ENCODE results near the gene MLXIP. TPM values are rescaled to one million over a fixed set of nuclear protein-coding genes. Genes with fewer than 3 reads are reported as not detected.

The MLXIP gene
- total and polyA plus RNA-seq, 9 of the 15 experiments (the other 6 are each of a cell fraction or from before 2014, with no cell fraction given) = 2.2 to 66.3 (median 18.1) TPM

DNA sequence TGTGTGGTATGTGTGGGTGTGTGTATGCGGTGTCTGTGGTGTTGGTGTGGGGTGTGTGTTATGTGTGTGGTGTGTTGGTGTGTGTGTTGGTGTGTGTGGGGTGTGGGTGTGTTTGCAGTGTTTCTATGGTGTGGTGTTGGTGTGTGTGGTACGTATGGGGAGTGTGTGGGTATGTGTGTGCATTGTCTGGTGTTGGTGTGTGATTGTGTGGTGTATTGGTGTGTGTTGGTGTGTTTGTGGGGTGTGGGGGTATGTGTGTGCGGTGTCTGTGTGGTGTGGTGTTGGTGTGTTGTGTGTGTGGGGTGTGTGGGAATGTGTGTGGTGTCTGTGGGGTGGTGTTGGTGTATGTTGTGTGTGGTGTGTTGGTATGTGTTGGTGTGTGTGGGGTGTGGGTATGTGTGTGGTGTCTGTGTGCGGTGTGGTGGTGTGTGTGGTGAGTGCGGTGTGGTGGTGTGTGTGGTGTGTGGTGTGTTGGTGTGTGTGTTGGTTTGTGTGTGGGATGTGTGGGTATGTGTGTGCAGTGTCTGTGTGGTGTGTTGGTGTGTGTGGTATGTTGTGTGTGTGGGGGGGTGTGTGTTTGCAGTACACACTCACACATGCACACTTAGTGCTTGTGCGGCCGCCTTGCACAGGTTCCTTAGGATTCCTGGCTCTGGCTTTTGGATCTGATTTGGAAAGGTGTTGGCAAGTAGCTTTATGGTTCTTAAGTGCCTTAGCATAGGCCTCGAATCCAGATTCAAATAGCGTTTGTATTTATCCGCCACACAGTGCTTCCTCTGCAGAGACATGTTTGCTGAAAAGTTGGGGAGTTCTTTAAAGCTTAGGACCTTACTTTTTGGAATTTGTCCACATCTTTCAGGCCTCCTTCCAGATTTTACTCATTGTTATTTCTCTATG lies 16.4 kb downstream of the MLXIP start:
- DNase-seq (ENCODE audit: extremely low read depth in 1 of 4, low spot score in 3 of 4) = peak in 1 of 4 experiments; percentile 60
- no peak for FAIRE-seq
- Histone ChIP-seq H3K4me3 (no peak overlapping the region), H3K27ac (ENCODE audit: extremely low read depth, low read depth, low read length) (peak overlapping the region; percentile 40), H3K27me3 (ENCODE audit: control insufficient read depth in 2 of 2, insufficient read depth in 2 of 2, low read length in 2 of 2) (no peaks in the 10 kb centered on the region), H4K20me1 (replicated peaks; ENCODE audit: control insufficient read depth, insufficient read depth, low read length) (peaks cover 14% of the 10 kb centered on the region; the same call in 1 of the 2 replicates), H3K79me2 (ENCODE audit: control insufficient read depth, insufficient read depth, low read length) (peaks cover 98% of the 10 kb centered on the region), H2AFZ (ENCODE audit: low read depth, low read length) (no peak overlapping the region), H3K9me1 (ENCODE audit: control insufficient read depth, insufficient read depth, low read length) (peaks cover 16% of the 10 kb centered on the region), H3K9ac (ENCODE audit: insufficient read depth in 1 of 2, low read depth in 2 of 2, low read length in 2 of 2) (peak overlapping the region in 1 of 2 experiments; percentile 63; a peak in 1 of 4 replicates), H3K4me2 (ENCODE audit: insufficient read depth, low read length) (peak overlapping the region; percentile 45), H3K4me1 (replicated peaks in 1 of 2; ENCODE audit: control insufficient read depth in 2 of 2, insufficient read depth in 2 of 2, low read length in 2 of 2) (peaks cover 59 to 76% of the 10 kb centered on the region in 2 experiments), H3K9me3 (replicated peaks; ENCODE audit: control insufficient read depth, insufficient read depth, low read depth, low read length) (no peaks in the 10 kb centered on the region), H3K36me3 (ENCODE audit: control insufficient read depth, insufficient read depth, low read length) (peaks cover 56% of the 10 kb centered on the region)
- ChIA-PET CTCF (ENCODE audit: low intra/inter-chr PET ratio) (no interaction called here), POLR2A (interaction anchor here (0.6 to 4.5 kb wide), 7 partner anchors 8 to 1026 kb away, joined by 3 to 75 read pairs (median 5); no protein-coding TSS in a partner anchor)
- intact Hi-C loops (cut with micrococcal nuclease) = no loop called here
- BruUV-seq (replicated peaks) = no TSS peak
- in situ Hi-C loops (cut with MboI) = no loop called here
- ATAC-seq = no peak
- WGBS (ENCODE audit: insufficient coverage, low coverage, missing lambda C conversion rate) = 61% methylated on average over 7 of the region's 10 CpGs
- no peak for TF ChIP-seq ZNF507 (tag; conservative IDR thresholded peaks at IDR 0.05)
- TF ChIP-seq MECOM (CRISPR knock-in tag; IDR thresholded peaks at IDR 0.05) = 0 out of 2 replicates have a peak, but pooled peaks have one; percentile 29
- TF ChIP-seq, protein P1, sequence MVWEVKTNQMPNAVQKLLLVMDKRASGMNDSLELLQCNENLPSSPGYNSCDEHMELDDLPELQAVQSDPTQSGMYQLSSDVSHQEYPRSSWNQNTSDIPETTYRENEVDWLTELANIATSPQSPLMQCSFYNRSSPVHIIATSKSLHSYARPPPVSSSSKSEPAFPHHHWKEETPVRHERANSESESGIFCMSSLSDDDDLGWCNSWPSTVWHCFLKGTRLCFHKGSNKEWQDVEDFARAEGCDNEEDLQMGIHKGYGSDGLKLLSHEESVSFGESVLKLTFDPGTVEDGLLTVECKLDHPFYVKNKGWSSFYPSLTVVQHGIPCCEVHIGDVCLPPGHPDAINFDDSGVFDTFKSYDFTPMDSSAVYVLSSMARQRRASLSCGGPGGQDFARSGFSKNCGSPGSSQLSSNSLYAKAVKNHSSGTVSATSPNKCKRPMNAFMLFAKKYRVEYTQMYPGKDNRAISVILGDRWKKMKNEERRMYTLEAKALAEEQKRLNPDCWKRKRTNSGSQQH (CRISPR knock-in tag; IDR thresholded peaks at IDR 0.05) = peak; percentile 57; the same call in 1 of the 2 replicates
- TF ChIP-seq MTF1 (CRISPR knock-in tag; IDR thresholded peaks at IDR 0.05; ENCODE audit: borderline replicate concordance) = no peak
- no peak for TF ChIP-seq PRPF4 (IDR thresholded peaks at IDR 0.05; ENCODE audit: insufficient read depth, low read depth, low read length, poor library complexity, severe bottlenecking)
- TF ChIP-seq CEBPB (tag; IDR thresholded peaks at IDR 0.05) = no peak
- TF ChIP-seq, protein P2, sequence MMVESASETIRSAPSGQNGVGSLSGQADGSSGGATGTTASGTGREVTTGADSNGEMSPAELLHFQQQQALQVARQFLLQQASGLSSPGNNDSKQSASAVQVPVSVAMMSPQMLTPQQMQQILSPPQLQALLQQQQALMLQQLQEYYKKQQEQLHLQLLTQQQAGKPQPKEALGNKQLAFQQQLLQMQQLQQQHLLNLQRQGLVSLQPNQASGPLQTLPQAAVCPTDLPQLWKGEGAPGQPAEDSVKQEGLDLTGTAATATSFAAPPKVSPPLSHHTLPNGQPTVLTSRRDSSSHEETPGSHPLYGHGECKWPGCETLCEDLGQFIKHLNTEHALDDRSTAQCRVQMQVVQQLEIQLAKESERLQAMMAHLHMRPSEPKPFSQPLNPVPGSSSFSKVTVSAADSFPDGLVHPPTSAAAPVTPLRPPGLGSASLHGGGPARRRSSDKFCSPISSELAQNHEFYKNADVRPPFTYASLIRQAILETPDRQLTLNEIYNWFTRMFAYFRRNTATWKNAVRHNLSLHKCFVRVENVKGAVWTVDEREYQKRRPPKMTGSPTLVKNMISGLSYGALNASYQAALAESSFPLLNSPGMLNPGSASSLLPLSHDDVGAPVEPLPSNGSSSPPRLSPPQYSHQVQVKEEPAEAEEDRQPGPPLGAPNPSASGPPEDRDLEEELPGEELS (CRISPR knock-in tag; IDR thresholded peaks at IDR 0.05; ENCODE audit: borderline replicate concordance) = no peak
- TF ChIP-seq, protein P3, sequence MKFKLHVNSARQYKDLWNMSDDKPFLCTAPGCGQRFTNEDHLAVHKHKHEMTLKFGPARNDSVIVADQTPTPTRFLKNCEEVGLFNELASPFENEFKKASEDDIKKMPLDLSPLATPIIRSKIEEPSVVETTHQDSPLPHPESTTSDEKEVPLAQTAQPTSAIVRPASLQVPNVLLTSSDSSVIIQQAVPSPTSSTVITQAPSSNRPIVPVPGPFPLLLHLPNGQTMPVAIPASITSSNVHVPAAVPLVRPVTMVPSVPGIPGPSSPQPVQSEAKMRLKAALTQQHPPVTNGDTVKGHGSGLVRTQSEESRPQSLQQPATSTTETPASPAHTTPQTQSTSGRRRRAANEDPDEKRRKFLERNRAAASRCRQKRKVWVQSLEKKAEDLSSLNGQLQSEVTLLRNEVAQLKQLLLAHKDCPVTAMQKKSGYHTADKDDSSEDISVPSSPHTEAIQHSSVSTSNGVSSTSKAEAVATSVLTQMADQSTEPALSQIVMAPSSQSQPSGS (CRISPR knock-in tag; IDR thresholded peaks at IDR 0.05) = no peak
- no peak for TF ChIP-seq NBN (IDR thresholded peaks at IDR 0.05; ENCODE audit: low read depth)
- TF ChIP-seq BCOR (IDR thresholded peaks at IDR 0.05) = peak; percentile 68; the same call in 1 of the 2 replicates
- no peak for TF ChIP-seq SNRNP70 (optimal IDR thresholded peaks at IDR 0.05; ENCODE audit: low read depth, low read length)
- TF ChIP-seq CAMTA2 (CRISPR knock-in tag; conservative IDR thresholded peaks at IDR 0.05) = no peak
- TF ChIP-seq POLR2AphosphoS5 (IDR thresholded peaks at IDR 0.05; ENCODE audit: control insufficient read depth, insufficient read depth, low read depth, low read length) = no peak
- peak; percentile 37; the same call in 1 of the 2 replicates for TF ChIP-seq DPF2 (IDR thresholded peaks at IDR 0.05)
- TF ChIP-seq GTF2F1 (IDR thresholded peaks at IDR 0.05; ENCODE audit: low read depth, low read length) = no peak

All from K562 (cell line).